Neutrophil (primary cell): ENCODE measurements around the gene EPN2.

Experiments
- H3K27ac ChIP-seq: fragments of 200-600 bp; sonication (generic); 2 replicates; pipeline ENCODE4 v1.5.1; 2016; ENCODE audit warnings: mild to moderate bottlenecking, moderate library complexity
- H3K27me3 ChIP-seq: fragments of 200-600 bp; sonication (generic); 2 replicates; pipeline ENCODE4 v1.6.0; 2016; ENCODE audit warnings: mild to moderate bottlenecking
- H3K36me3 ChIP-seq: fragments of 200-600 bp; sonication (generic); 2 replicates; pipeline ENCODE4 v1.5.1; 2017
- H3K4me1 ChIP-seq, 2 experiments: fragments of 200-600 bp in 1 of 2; sonication (generic) in 1 of 2; 1 replicate in 1 of 2; 2 replicates in 1 of 2; pipeline versions ENCODE4 v1.5.1 to v1.6.1; 2013 to 2016; ENCODE audit warnings: low read depth in 1 of 2, low read length in 1 of 2, mild to moderate bottlenecking in 1 of 2, moderate library complexity in 1 of 2; ENCODE audit not compliant: control insufficient read depth in 1 of 2, insufficient read depth in 1 of 2
- H3K4me3 ChIP-seq, 2 experiments: fragments of 200-600 bp in 1 of 2; sonication (generic) in 1 of 2; 1 replicate in 1 of 2; 2 replicates in 1 of 2; pipeline ENCODE4 v1.5.1; 2013 to 2016; ENCODE audit warnings: low read depth in 1 of 2, low read length in 1 of 2, mild to moderate bottlenecking in 1 of 2, moderate library complexity in 1 of 2
- H3K9me3 ChIP-seq: fragments of 200-600 bp; sonication (generic); 2 replicates; pipeline ENCODE4 v1.5.1; 2016
- TF ChIP-seq, protein P1 (sequence below): fragments of 200-600 bp; sonication (generic); IDR thresholded peaks from 2 replicates; pipeline ENCODE4 v1.5.1; 2016; ENCODE audit warnings: antibody characterized with exemption

EPN2 gene

DNA sequence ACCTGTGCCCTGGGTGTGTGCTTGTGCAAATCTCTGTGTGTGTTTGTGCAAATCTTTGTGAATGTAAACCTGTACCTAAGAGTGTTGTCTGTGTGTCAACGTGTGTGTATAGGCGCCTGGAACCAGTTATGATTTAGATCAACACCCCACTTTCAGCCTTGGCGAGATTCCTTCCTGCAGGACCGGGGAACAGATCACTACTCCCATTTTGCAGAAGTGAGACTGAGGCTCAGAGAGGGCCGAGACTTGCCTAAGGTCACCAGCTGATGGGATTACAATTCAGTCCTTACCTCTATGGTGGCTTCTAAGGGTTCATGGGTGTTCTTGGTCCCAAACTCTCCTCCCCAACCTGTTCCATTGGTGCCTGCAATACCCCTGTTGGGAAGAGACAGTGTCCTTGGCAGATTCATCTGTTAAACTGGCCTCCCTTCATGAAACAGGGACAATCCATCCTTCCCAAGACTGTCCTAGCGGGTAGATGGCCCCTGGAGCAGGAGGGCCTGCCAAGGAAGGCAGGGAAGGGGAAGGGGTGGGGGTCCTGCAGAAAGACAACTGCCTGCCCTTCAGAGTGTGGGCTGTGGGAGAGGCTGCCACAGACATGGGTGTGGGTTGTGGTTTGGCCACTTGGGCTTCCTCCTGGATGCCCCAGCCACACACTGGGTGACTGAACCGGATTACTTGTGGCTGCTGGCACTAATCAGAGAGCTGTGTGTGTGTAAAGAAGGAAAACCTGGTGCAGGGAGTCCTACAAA is 134.3 kb downstream of the EPN2 start:
- no peak overlapping the region for H3K4me3 ChIP-seq
- no peaks in the 10 kb centered on the region for H3K36me3 ChIP-seq
- H3K27ac ChIP-seq: no peak overlapping the region
- H3K27me3 ChIP-seq: peaks cover 22% of the 10 kb centered on the region
- H3K4me1 ChIP-seq: peaks cover 7 to 11% of the 10 kb centered on the region in 2 experiments
- TF ChIP-seq, protein P1, sequence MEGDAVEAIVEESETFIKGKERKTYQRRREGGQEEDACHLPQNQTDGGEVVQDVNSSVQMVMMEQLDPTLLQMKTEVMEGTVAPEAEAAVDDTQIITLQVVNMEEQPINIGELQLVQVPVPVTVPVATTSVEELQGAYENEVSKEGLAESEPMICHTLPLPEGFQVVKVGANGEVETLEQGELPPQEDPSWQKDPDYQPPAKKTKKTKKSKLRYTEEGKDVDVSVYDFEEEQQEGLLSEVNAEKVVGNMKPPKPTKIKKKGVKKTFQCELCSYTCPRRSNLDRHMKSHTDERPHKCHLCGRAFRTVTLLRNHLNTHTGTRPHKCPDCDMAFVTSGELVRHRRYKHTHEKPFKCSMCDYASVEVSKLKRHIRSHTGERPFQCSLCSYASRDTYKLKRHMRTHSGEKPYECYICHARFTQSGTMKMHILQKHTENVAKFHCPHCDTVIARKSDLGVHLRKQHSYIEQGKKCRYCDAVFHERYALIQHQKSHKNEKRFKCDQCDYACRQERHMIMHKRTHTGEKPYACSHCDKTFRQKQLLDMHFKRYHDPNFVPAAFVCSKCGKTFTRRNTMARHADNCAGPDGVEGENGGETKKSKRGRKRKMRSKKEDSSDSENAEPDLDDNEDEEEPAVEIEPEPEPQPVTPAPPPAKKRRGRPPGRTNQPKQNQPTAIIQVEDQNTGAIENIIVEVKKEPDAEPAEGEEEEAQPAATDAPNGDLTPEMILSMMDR: no peak
- H3K9me3 ChIP-seq: no peaks in the 10 kb centered on the region

DNA sequence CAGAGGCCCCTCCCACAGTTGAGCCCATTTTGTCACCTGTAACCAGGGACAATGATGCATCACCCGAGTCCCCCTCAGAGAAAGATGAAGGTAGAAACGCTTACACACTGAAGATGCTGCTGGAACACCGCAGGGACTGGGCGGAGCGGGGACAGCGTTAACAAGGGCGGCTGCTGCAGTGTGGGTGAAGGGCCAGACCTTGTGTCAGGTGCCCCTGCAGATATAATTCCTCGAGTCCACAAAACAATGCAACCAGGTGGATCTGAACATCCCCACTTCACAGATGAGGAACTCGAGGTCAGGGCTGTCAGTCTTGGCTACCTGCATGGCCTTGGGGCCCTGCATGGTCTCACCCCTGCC is 134.8 kb downstream of the EPN2 start:
- Histone ChIP-seq H3K9me3 (no peaks in the 10 kb centered on the region), H3K27me3 (peaks cover 22% of the 10 kb centered on the region), H3K27ac (no peak overlapping the region), H3K36me3 (no peaks in the 10 kb centered on the region), H3K4me3 (no peak overlapping the region), H3K4me1 (peaks cover 11 to 15% of the 10 kb centered on the region in 2 experiments)
- TF ChIP-seq, protein P1: no peak

DNA sequence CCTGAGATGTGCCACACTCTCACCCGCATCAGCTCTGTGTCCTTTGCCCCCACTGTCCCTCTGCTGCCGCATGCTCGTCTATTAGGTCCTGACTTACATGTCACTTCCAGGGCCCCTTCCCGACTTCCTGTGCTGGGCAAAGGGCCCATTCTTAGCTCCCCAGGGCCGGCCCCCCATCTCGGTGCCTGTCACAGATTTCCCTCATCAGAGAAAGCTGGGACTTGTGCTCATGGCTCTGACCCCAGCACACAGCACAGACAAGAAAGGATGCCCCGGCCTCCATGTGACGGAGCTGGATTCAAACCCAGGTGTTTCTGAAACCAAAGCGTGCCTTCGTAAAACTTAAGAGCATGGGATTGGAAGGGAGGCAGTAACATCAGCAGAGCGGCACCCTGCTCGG is 135.3 kb downstream of the EPN2 start:
- H3K27ac ChIP-seq: no peak overlapping the region
- H3K27me3 ChIP-seq: peaks cover 22% of the 10 kb centered on the region
- TF ChIP-seq, protein P1: no peak
- H3K4me3 ChIP-seq: no peak overlapping the region
- H3K36me3 ChIP-seq: no peaks in the 10 kb centered on the region
- H3K9me3 ChIP-seq: no peaks in the 10 kb centered on the region
- H3K4me1 ChIP-seq: peaks cover 15 to 19% of the 10 kb centered on the region in 2 experiments

DNA sequence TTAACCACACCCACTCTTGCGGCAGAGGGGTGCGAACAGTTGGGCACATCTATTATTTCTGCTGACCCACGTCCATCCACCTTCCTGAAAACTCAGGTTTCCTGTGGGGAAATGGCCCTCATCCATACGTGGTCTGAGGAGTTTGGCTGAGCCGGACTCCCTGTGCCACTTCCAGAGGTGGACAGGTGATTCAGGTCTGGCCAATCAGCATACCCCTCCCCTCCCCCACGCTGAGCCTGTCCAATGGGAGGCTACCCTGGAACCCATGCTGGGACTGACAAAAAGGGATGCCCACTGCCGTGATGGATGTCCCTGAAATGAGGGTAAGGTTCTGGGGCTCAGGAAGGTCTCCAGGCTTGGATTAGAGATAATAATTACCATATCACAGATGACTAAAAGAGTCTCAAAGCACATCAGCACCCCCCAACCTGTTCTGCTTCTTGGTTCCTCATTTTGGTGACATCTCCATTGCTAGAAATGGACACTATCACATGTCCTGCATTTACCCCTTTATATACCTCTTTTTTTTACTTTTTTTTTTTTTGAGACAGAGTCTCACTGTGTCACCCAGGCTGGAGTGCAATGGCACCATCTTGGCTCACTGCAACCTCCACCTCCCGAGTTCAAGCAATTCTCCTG is 135.8 kb downstream of the EPN2 start:
- no peak overlapping the region for H3K27ac ChIP-seq
- H3K4me3 ChIP-seq: no peak overlapping the region
- H3K36me3 ChIP-seq: no peaks in the 10 kb centered on the region
- peaks cover 22% of the 10 kb centered on the region for H3K27me3 ChIP-seq
- TF ChIP-seq, protein P1: no peak
- no peaks in the 10 kb centered on the region for H3K9me3 ChIP-seq
- peaks cover 17 to 21% of the 10 kb centered on the region in 2 experiments for H3K4me1 ChIP-seq

DNA sequence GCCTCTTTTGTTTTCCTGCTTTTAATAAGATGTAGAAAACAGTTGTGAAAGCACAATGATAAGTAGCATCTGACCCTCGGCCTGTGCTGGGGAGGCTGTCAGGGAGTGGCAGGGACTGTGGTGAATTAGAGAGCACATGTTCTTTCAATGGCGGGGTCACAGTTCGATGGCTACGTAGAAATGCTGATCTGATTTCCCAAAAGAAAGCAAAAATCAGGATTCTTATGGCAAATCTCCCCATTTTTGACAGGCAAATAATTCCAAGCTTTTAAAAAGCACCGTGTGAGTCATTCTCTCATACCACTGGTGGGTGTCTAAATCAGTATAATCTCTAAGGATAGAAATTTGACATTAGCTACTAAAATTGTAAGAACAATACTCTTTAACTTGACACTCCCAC is 137.0 kb downstream of the EPN2 start:
- Histone ChIP-seq H3K4me1 (peaks cover 23 to 28% of the 10 kb centered on the region in 2 experiments), H3K27ac (no peak overlapping the region), H3K4me3 (no peak overlapping the region), H3K36me3 (no peaks in the 10 kb centered on the region), H3K27me3 (peaks cover 22% of the 10 kb centered on the region), H3K9me3 (no peaks in the 10 kb centered on the region)
- TF ChIP-seq, protein P1: no peak
